SK-MEL-5 (cell line): ENCODE measurements around the gene MNX1. TPM values are rescaled to one million over a fixed set of nuclear protein-coding genes. Genes with fewer than 3 reads are reported as not detected.

Experiments used
- DNase-seq: peaks from one replicate; pipeline ENCODE4 v3.0.0-alpha.2; 2016; ENCODE audit warnings: low read depth, low spot score
- in situ Hi-C: cut with HindIII; loops from 2 replicates; pipeline ENCODE4 v1.10.0; 2016; ENCODE audit warnings: low sequenced_read_pairs, high pct_unique_total_duplicates, low pct_unique_long_range_greater_than_20kb
- total RNA-seq: library from RNA; depleted of rRNA; stranded (reverse); fragments of >200 nt; shearing (Covaris generic); gene quantifications from 2 replicates; pipeline ENCODE4 v1.2.3, GENCODE V29; 2014

Gene MNX1
- total RNA-seq, 1 experiment from 2014 or later, result 0.45 TPM

GRCh38 chr7:157035979-157036378 is 25.5 kb upstream of the MNX1 start:
- in situ Hi-C loops, result no loop called here
- DNase-seq, result no peak

- in situ Hi-C loops, result no loop called here
- DNase-seq, result no peak
These were observed 24.8 kb upstream of the MNX1 start for GRCh38 chr7:157035302-157035701.

GRCh38 chr7:157033483-157034473 is 23.3 kb upstream of the MNX1 start:
- in situ Hi-C loops, result no loop called here
- no peak for DNase-seq

- no peak for DNase-seq
- in situ Hi-C loops, result no loop called here
These were observed 22.4 kb upstream of the MNX1 start for GRCh38 chr7:157032644-157033482.

- in situ Hi-C loops, result no loop called here
- no peak for DNase-seq
These were observed 21.7 kb upstream of the MNX1 start for GRCh38 chr7:157032128-157032527.

GRCh38 chr7:157028199-157028903 is 17.9 kb upstream of the MNX1 start:
- in situ Hi-C loops, result no loop called here
- DNase-seq, result no peak

- no peak for DNase-seq
- in situ Hi-C loops, result no loop called here
These were observed 17.2 kb upstream of the MNX1 start for GRCh38 chr7:157027568-157028198.

GRCh38 chr7:157024716-157025115 is 14.3 kb upstream of the MNX1 start:
- DNase-seq, result no peak
- in situ Hi-C loops, result no loop called here

- in situ Hi-C loops, result no loop called here
- no peak for DNase-seq
These were observed 13.1 kb upstream of the MNX1 start for GRCh38 chr7:157023589-157023905.

- no peak for DNase-seq
- in situ Hi-C loops, result no loop called here
These were observed 12.5 kb upstream of the MNX1 start for GRCh38 chr7:157022681-157023588.

GRCh38 chr7:157021871-157022680 is 11.6 kb upstream of the MNX1 start:
- DNase-seq, result no peak
- in situ Hi-C loops, result no loop called here

GRCh38 chr7:157021071-157021870 is 10.8 kb upstream of the MNX1 start:
- in situ Hi-C loops, result no loop called here
- DNase-seq, result no peak

GRCh38 chr7:157020514-157021070 is 10.1 kb upstream of the MNX1 start:
- DNase-seq, result no peak
- in situ Hi-C loops, result no loop called here

GRCh38 chr7:157019718-157020451 is 9.4 kb upstream of the MNX1 start:
- in situ Hi-C loops, result no loop called here
- no peak for DNase-seq
